Measurements from ENCODE around the gene HSPA6.
"Not testable (repeated sequence)": the region's sequence is repeated elsewhere in the genome, so short reads cannot be mapped to it uniquely, and the experiment has no call there.

HSPA6 gene

GRCh38 chr1:161523817-161524741, at the start of gene HSPA6:
Gene HSPA6, plus strand, starts transcription at chr1:161524540. Its CDS starts 119 bp downstream, at chr1:161524659.
- DNase-seq = peak; percentile 68

GRCh38 chr1:161477711-161478110, 46.6 kb upstream of the HSPA6 start:
- DNase-seq = not testable (repeated sequence)

- no peak for DNase-seq
These were observed 45.4 kb upstream of the HSPA6 start for GRCh38 chr1:161478985-161479384.

- no peak for DNase-seq
These were observed 43.8 kb upstream of the HSPA6 start for GRCh38 chr1:161480381-161481035.

GRCh38 chr1:161481624-161482392, 42.5 kb upstream of the HSPA6 start:
- DNase-seq = no peak

GRCh38 chr1:161482610-161483009, 41.7 kb upstream of the HSPA6 start:
- no peak for DNase-seq

- DNase-seq = no peak
These were observed 41.0 kb upstream of the HSPA6 start for GRCh38 chr1:161483361-161483760.

- DNase-seq = no peak
These were observed 39.7 kb upstream of the HSPA6 start for GRCh38 chr1:161484613-161485012.

GRCh38 chr1:161486806-161487741, 37.3 kb upstream of the HSPA6 start:
- DNase-seq = peak; percentile 7

GRCh38 chr1:161491472-161491871, 32.9 kb upstream of the HSPA6 start:
- no peak for DNase-seq

- no peak for DNase-seq
These were observed 31.5 kb upstream of the HSPA6 start for GRCh38 chr1:161492827-161493226.

GRCh38 chr1:161494091-161494735, 30.1 kb upstream of the HSPA6 start:
- no peak for DNase-seq

- DNase-seq = no peak
These were observed 28.9 kb upstream of the HSPA6 start for GRCh38 chr1:161495490-161495889.

GRCh38 chr1:161497961-161498360, 26.4 kb upstream of the HSPA6 start:
- no peak for DNase-seq

GRCh38 chr1:161498646-161499045, 25.7 kb upstream of the HSPA6 start:
- no peak for DNase-seq

GRCh38 chr1:161499099-161500039, 25.0 kb upstream of the HSPA6 start:
- DNase-seq = no peak

- no peak for DNase-seq
These were observed 23.1 kb upstream of the HSPA6 start for GRCh38 chr1:161501234-161501633.

- DNase-seq = no peak
These were observed 22.2 kb upstream of the HSPA6 start for GRCh38 chr1:161502181-161502580.

GRCh38 chr1:161502641-161503393, 21.5 kb upstream of the HSPA6 start:
- DNase-seq = no peak

- no peak for DNase-seq
These were observed 21.0 kb upstream of the HSPA6 start for GRCh38 chr1:161503394-161503748.

Measured in NCI-H510A treated with DMSO at 0.1 percent for 48 hours (cell line).